NCI-H82 (cell line): ENCODE results near the gene EZR.
"Not testable (repeated sequence)": the region's sequence is repeated elsewhere in the genome, so short reads cannot be mapped to it uniquely, and the experiment has no call there.

Source experiments
- DNase-seq: peaks from one replicate; lab custom pipeline; 2025; lab: John Stamatoyannopoulos, UW

EZR gene

GRCh38 chr6:158797331-158798310 is 21.5 kb downstream of the EZR start:
- DNase-seq: no peak

DNA sequence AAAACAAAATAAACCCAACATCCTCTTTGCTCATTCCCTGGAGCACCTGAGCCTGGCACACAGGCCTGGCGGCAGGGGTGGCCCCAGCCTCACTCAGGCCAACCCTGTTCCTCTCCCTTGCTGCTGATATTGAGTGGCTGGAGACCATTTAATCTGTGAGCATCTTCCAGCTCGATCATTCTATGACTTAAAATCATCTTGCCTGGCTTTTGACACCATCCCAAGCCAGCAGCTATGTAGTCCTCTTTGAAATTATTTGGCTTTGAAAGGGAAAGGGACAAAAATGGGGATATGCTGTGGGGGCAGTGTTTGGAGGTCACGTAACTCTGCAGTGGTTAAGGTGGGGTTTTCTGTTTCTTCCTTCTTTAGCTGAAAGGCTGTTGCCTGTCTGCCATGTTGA is 22.8 kb downstream of the EZR start:
- no peak for DNase-seq

DNA sequence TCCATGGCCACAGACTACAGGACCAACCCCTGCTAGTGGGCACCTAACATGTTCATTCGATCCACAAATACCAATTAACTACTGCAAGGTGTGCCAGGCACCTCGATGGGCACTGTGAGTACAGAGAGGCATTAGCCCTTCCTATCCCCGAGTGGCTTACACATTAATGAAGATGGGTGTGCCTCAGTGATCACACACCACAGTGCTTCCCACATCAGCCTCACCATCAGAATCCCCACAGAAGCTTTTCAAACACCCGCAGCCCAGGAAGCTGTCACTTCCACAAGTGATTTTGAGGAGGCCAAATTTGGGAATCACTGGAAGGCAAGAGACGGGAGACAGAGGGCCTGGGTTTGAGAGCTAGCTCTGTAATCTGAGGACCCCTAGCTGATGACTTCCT is 23.7 kb downstream of the EZR start:
- no peak for DNase-seq

- peak; percentile 70 for DNase-seq
Observed at GRCh38 chr6:158793432-158793831, 25.7 kb downstream of the EZR start.

DNA sequence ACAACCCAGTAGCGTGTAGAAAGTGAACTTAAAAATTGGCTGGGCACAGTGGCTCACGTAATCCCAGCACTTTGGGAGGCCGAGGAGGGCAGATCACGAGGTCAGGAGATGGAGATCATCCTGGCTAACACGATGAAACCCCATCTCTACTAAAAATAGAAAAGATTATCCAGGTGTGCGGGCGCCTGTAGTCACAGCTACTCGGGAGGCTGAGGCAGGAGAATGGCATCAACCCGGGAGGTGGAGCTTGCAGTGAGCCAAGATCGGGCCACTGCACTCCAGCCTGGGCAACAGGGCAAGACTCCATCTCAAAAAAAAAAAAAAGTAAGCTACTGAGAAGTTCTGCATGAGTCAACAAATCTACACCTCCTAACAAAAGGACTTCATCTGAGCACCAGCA is 26.7 kb downstream of the EZR start:
- DNase-seq: not testable (repeated sequence)

GRCh38 chr6:158791274-158791855 is 27.8 kb downstream of the EZR start:
- no peak for DNase-seq

- DNase-seq: no peak
Observed at GRCh38 chr6:158789115-158789917, 29.9 kb downstream of the EZR start.

- DNase-seq: no peak
Observed at GRCh38 chr6:158787395-158787794, 31.8 kb downstream of the EZR start.

- DNase-seq: no peak
Observed at GRCh38 chr6:158786645-158787304, 32.4 kb downstream of the EZR start.

DNA sequence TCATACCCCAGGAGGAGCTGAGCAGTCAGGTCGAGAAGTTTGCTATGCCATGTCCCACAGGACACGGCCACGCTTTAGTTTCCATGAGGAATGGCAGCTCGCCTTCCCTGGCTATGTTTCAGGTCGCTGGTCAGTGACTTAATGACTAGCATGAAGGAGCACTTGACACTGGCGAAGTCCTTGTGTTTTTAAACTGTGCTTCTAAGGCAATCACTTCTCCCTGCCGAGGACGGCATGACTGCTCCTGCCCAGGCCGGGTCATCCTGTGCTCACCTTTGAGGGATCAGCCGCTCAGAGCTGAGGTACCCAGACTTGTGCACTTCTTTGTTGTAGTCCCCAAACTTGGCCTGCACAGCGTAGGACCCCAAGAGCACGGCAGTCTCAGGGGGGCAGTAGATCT is 34.1 kb downstream of the EZR start:
- DNase-seq: no peak

DNA sequence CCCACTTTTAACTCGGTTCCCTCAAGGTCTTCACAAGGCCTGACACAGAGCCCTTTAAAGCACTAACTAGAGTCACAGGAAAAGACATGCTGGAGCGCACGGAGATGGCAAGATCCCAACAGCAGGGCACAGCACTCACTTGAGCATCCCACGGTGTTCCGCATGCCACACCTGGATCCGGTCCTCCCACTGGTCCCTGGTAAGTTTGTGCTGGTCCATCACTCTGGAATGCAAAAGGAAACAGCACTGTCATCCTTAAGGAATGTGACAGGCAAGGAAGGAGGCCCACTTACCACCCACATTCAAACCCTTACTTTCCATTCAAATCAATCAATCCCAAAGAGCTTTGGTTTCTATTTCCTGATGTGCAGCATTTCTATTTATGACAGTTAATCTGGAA is 34.7 kb downstream of the EZR start:
- DNase-seq: no peak

- no peak for DNase-seq
Observed at GRCh38 chr6:158783851-158784250, 35.3 kb downstream of the EZR start.

GRCh38 chr6:158783167-158783450 is 36.1 kb downstream of the EZR start:
- DNase-seq: no peak

GRCh38 chr6:158782432-158783166 is 36.6 kb downstream of the EZR start:
- DNase-seq: no peak

GRCh38 chr6:158781692-158782373 is 37.3 kb downstream of the EZR start:
- no peak for DNase-seq

GRCh38 chr6:158780988-158781691 is 38.0 kb downstream of the EZR start:
- no peak for DNase-seq

GRCh38 chr6:158780246-158780884 is 38.8 kb downstream of the EZR start:
- DNase-seq: no peak

GRCh38 chr6:158778005-158778527 is 41.1 kb downstream of the EZR start:
- DNase-seq: no peak

DNA sequence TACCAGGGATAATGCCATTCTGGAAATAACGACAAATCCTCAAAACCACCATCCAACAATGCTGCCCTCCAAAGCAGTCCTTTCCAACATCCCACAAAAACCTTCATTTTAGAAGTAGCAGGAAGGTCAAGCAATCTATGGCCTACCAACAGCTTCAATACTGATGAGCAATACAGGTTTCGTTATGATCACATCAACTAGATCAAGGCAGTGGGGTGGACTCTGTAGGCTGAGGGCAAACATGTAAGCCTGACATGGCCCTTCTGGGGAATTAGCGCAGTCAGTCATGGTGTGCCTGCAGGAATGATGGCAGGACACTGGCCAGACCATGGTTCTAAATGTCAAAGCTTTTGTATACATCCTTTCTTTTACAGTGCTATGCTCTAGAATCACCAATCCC is 41.7 kb downstream of the EZR start:
- no peak for DNase-seq

DNA sequence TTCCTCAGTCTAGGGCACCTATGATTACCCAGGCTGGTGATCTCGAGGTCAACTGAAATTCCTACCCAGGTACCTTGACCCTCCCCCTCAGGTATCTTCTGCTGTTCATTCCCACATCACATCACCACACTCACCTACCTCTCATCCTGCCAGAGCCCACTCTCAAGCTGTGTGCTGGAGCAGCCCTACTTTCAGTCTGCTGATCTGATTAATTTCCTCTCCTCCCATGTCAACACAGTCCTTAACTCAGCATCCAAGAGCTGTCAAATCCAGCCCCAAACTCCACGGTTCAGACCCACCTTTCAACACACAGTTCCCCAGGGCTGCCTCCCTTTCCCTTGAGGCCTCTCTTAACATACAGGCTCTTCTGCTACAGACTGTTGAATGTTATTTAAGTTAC is 42.4 kb downstream of the EZR start:
- no peak for DNase-seq
